Gastroesophageal sphincter (tissue), 4 donors: ENCODE data around the gene MED16. TPM values are rescaled to one million over a fixed set of nuclear protein-coding genes. Genes with fewer than 3 reads are reported as not detected.

Experiments
- ATAC-seq: fragments of 150-250 bp; one replicate; pipeline ENCODE4 v1.9.1; 2016; ENCODE audit warnings: mild to moderate bottlenecking, moderate library complexity
- H3K27ac ChIP-seq, 4 donors: fragments of 200-600 bp; sonication (generic) in 3 of 4; 1 replicate in 3 of 4; 2 replicates in 1 of 4; pipeline ENCODE4 v1.5.1; 2016 to 2019
- H3K27me3 ChIP-seq: fragments of 200-600 bp; sonication (generic); one replicate; pipeline ENCODE4 v1.5.1; 2019
- H3K36me3 ChIP-seq, 2 donors: fragments of 200-600 bp; sonication (generic); one replicate each; pipeline ENCODE4 v1.5.1; 2019; ENCODE audit warnings: control low read depth in 1 of 2
- H3K4me1 ChIP-seq, 3 donors: fragments of 200-600 bp; sonication (generic); 1 replicate in 2 of 3; 2 replicates in 1 of 3; pipeline ENCODE4 v1.5.1; 2016 to 2019; ENCODE audit warnings: control low read depth in 2 of 3
- H3K4me3 ChIP-seq, 2 donors: fragments of 200-600 bp; sonication (generic); one replicate each; pipeline ENCODE4 v1.5.1; 2019; ENCODE audit warnings: mild to moderate bottlenecking in 1 of 2, moderate library complexity in 1 of 2
- H3K9me3 ChIP-seq, 3 donors: fragments of 200-600 bp; sonication (generic); one replicate each; pipeline ENCODE4 v1.5.1; 2017 to 2019; ENCODE audit warnings: control low read depth in 2 of 3
- CTCF ChIP-seq, 4 experiments: fragments of 200-600 bp in 2 of 4; fragments of 450-650 bp in 2 of 4; sonication (generic) in 1 of 4; IDR thresholded peaks; one replicate each; pipeline ENCODE4 v1.5.1; 2017 to 2019; ENCODE audit warnings: antibody characterized with exemption in 4 of 4, mild to moderate bottlenecking in 2 of 4, moderate library complexity in 2 of 4
- EP300 ChIP-seq: sonication (generic); formaldehyde crosslinking; IDR thresholded peaks from one replicate; pipeline ENCODE4 v1.6.1; 2017; ENCODE audit warnings: antibody characterized with exemption, mild to moderate bottlenecking
- POLR2A ChIP-seq, 2 donors: fragments of 450-650 bp; IDR thresholded peaks; one replicate each; pipeline ENCODE4 v1.6.1; 2017; ENCODE audit warnings: antibody characterized with exemption in 2 of 2, mild to moderate bottlenecking in 2 of 2, moderate library complexity in 1 of 2
- POLR2AphosphoS5 ChIP-seq: sonication (generic); formaldehyde crosslinking; IDR thresholded peaks from one replicate; pipeline ENCODE4 v1.6.1; 2017; ENCODE audit warnings: antibody characterized with exemption
- WGBS, 2 donors: methylation state at CpG; one replicate each; pipeline ENCODE4 v1.1.5; 2018; ENCODE audit warnings: low coverage in 1 of 2; 5-methylcytosine and 5-hydroxymethylcytosine counted together
- total RNA-seq, 4 donors: library from RNA; depleted of rRNA; stranded (reverse); fragments of >200 nt; gene quantifications; one replicate each; pipeline ENCODE4 v1.1.0, GENCODE V29; 2016

MED16 gene
- total RNA-seq, 4 donors from 2014 or later = 20.2 to 40.3 (median 28.1) TPM

- no peaks in the 10 kb centered on the region for H3K27me3 ChIP-seq
- H3K4me3 ChIP-seq = no peak overlapping the region
- no peak for TF ChIP-seq EP300
- TF ChIP-seq POLR2A (IDR thresholded peaks at IDR 0.05) = no peak
- TF ChIP-seq POLR2AphosphoS5 = no peak
- TF ChIP-seq CTCF (IDR thresholded peaks at IDR 0.05) = no peak
- no peaks in the 10 kb centered on the region for H3K9me3 ChIP-seq
- no peak for ATAC-seq
- H3K27ac ChIP-seq = no peak overlapping the region
- peaks cover 0 to 9% (median 4%) of the 10 kb centered on the region in 3 donors for H3K4me1 ChIP-seq
- no CpG with 5 or more reads among the region's 29 CpGs for WGBS, 2 donors
- peaks cover 0 to 92% of the 10 kb centered on the region in 2 donors for H3K36me3 ChIP-seq
These were observed 16.1 kb downstream of the MED16 start for GRCh38 chr19:876780-877314.

- Histone ChIP-seq H3K4me3 (no peak overlapping the region), H3K27ac (no peak overlapping the region), H3K9me3 (no peaks in the 10 kb centered on the region), H3K4me1 (peaks cover 0 to 13% (median 4%) of the 10 kb centered on the region in 3 donors), H3K27me3 (no peaks in the 10 kb centered on the region), H3K36me3 (peaks cover 0 to 88% of the 10 kb centered on the region in 2 donors)
- ATAC-seq = no peak
- WGBS, 2 donors = 52 to 75% methylated on average over 8 to 16 of the region's 18 CpGs
- TF ChIP-seq EP300 (no peak), POLR2AphosphoS5 (no peak), POLR2A (IDR thresholded peaks at IDR 0.05) (no peak), CTCF (IDR thresholded peaks at IDR 0.05) (no peak)
These were observed 16.9 kb downstream of the MED16 start for GRCh38 chr19:876089-876488.

- H3K27ac ChIP-seq = no peak overlapping the region
- no peaks in the 10 kb centered on the region for H3K9me3 ChIP-seq
- H3K36me3 ChIP-seq = peaks cover 0 to 88% of the 10 kb centered on the region in 2 donors
- H3K27me3 ChIP-seq = no peaks in the 10 kb centered on the region
- peaks cover 0 to 17% (median 4%) of the 10 kb centered on the region in 3 donors for H3K4me1 ChIP-seq
- TF ChIP-seq POLR2AphosphoS5 = no peak
- no peak for TF ChIP-seq EP300
- TF ChIP-seq CTCF (IDR thresholded peaks at IDR 0.05) = no peak
- TF ChIP-seq POLR2A (IDR thresholded peaks at IDR 0.05) = no peak
- ATAC-seq = no peak
- WGBS, 2 donors = 72 to 92% methylated on average over 12 to 19 of the region's 28 CpGs
- no peak overlapping the region for H3K4me3 ChIP-seq
These were observed 17.6 kb downstream of the MED16 start for GRCh38 chr19:875265-875879.

- 80% methylated on average over 1 of the region's 22 CpGs; no CpG with 5 or more reads in 1 of the 2 donors for WGBS, 2 donors
- no peak overlapping the region for H3K4me3 ChIP-seq
- ATAC-seq = no peak
- no peak for TF ChIP-seq POLR2AphosphoS5
- H3K27ac ChIP-seq = no peak overlapping the region
- H3K4me1 ChIP-seq = peaks cover 0 to 35% (median 6%) of the 10 kb centered on the region in 3 donors
- H3K36me3 ChIP-seq = peaks cover 0 to 87% of the 10 kb centered on the region in 2 donors
- no peaks in the 10 kb centered on the region for H3K27me3 ChIP-seq
- no peaks in the 10 kb centered on the region for H3K9me3 ChIP-seq
These were observed 19.4 kb downstream of the MED16 start for GRCh38 chr19:873561-874041.

GRCh38 chr19:873084-873483 is 19.9 kb downstream of the MED16 start:
- no peak overlapping the region for H3K4me3 ChIP-seq
- ATAC-seq = no peak
- WGBS, 2 donors = 80% methylated on average over 2 of the region's 13 CpGs; no CpG with 5 or more reads in 1 of the 2 donors
- H3K27me3 ChIP-seq = no peaks in the 10 kb centered on the region
- peaks cover 0 to 87% of the 10 kb centered on the region in 2 donors for H3K36me3 ChIP-seq
- H3K27ac ChIP-seq = no peak overlapping the region
- TF ChIP-seq CTCF (IDR thresholded peaks at IDR 0.05) (no peak), POLR2AphosphoS5 (no peak), EP300 (no peak), POLR2A (IDR thresholded peaks at IDR 0.05) (no peak)
- peaks cover 0 to 40% (median 6%) of the 10 kb centered on the region in 3 donors for H3K4me1 ChIP-seq
- H3K9me3 ChIP-seq = no peaks in the 10 kb centered on the region
